ENCODE results near the gene CCDC171.

CCDC171 gene

DNA sequence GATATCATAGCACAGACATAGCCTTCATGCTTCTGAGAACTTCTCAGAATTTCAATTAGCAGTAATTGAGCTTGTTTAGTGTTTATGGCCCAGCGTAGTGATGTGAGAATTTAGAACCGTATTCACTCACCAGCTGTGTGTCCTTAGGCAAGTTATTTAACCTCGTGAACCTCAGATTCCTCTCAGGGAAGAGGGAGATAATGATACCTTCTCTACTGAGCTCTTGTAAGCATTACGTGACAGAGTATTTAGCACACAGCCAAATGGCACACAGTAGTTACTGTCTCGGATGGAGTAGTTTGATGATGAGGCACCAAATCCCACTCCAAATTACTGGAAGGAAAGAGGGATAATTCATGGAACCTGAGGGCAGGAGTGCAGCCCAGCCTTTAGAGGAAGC is 429.3 kb downstream of the CCDC171 start:
- H3K4me3 ChIP-seq (ENCODE audit: low read depth, low read length): no peak overlapping the region
- in situ Hi-C loops (cut with HindIII; ENCODE audit: low sequenced_read_pairs): no loop called here
- TF ChIP-seq CTCF (IDR thresholded peaks at IDR 0.05; ENCODE audit: low read depth, low read length): no peak
- DNase-seq (ENCODE audit: low read depth, low spot score): no peak

- DNase-seq (ENCODE audit: low read depth, low spot score): peak; percentile 93
- in situ Hi-C loops (cut with HindIII; ENCODE audit: low sequenced_read_pairs): no loop called here
- H3K4me3 ChIP-seq (ENCODE audit: low read depth, low read length): no peak overlapping the region
- TF ChIP-seq CTCF (IDR thresholded peaks at IDR 0.05; ENCODE audit: low read depth, low read length): no peak
These were observed 446.8 kb downstream of the CCDC171 start for GRCh38 chr9:15999422-16000339.

DNA sequence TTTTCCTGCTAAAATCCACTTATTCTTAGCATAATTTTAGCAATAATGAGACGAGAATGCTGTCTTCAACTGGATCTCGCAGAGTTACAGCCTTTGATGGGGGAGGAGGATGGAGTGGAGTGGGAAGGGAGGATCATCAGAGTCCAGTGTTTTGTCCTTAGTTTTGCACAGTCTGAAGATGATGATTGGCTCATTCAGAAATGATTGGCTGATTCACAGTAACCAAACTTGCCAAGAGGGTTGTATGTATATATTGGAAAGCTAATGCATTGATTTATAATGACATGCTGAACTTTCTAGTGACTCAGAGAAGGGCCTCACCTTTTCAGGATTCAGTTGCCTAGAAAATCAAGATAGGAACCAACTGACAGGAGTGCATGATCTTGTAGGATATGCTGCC is 448.0 kb downstream of the CCDC171 start:
- no peak for TF ChIP-seq CTCF (IDR thresholded peaks at IDR 0.05; ENCODE audit: low read depth, low read length)
- in situ Hi-C loops (cut with HindIII; ENCODE audit: low sequenced_read_pairs): no loop called here
- no peak overlapping the region for H3K4me3 ChIP-seq (ENCODE audit: low read depth, low read length)
- DNase-seq (ENCODE audit: low read depth, low spot score): no peak

DNA sequence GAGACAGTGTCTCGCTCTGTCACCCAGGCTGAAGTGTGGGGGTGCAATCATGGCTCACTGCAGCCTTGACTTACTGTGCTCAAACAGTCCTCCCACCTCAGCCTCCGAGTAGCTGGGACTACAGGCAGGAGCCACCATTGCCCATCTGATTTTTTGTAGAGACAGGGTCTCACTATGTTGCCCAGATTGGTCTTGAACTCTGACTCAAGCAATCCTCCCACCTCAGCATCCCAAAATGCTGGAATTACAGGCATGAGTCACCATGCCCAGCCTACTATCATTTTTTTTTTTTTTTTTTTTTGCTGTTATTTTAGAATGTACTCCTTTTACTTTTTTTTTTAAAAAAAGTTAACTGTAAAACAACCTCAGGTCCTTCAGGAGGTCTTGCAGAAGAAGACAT is 449.0 kb downstream of the CCDC171 start:
- DNase-seq (ENCODE audit: low read depth, low spot score): peak; percentile 15
- H3K4me3 ChIP-seq (ENCODE audit: low read depth, low read length): no peak overlapping the region
- TF ChIP-seq CTCF (IDR thresholded peaks at IDR 0.05; ENCODE audit: low read depth, low read length): no peak
- in situ Hi-C loops (cut with HindIII; ENCODE audit: low sequenced_read_pairs): no loop called here

- no peak overlapping the region for H3K4me3 ChIP-seq (ENCODE audit: low read depth, low read length)
- peak; percentile 22 for DNase-seq (ENCODE audit: low read depth, low spot score)
- no peak for TF ChIP-seq CTCF (IDR thresholded peaks at IDR 0.05; ENCODE audit: low read depth, low read length)
- in situ Hi-C loops (cut with HindIII; ENCODE audit: low sequenced_read_pairs): no loop called here
These were observed 450.0 kb downstream of the CCDC171 start for GRCh38 chr9:16002816-16003215.

DNA sequence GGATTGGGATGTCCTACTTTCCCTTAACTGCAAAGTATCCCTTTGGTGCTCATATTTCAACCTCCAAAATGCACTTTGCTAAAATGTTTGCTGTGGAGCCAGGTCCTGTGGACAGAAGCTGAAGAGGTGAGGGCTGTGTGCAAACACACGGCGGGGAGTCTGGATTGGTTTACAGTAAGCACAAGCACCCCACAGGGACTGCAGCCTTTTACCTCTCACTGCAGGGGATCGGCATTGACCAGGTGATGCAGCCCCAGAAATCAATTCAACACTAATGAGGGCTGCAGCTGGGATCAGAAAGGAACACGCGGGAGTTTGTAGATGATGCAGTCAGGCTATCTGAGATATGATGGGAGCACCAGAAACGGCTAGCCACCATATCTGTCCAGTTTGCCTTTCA is 450.9 kb downstream of the CCDC171 start:
- no peak for DNase-seq (ENCODE audit: low read depth, low spot score)
- in situ Hi-C loops (cut with HindIII; ENCODE audit: low sequenced_read_pairs): no loop called here
- H3K4me3 ChIP-seq (ENCODE audit: low read depth, low read length): no peak overlapping the region
- no peak for TF ChIP-seq CTCF (IDR thresholded peaks at IDR 0.05; ENCODE audit: low read depth, low read length)
